Caco-2 (cell line): ENCODE results near the gene UNC5B. TPM values are rescaled to one million over a fixed set of nuclear protein-coding genes. Genes with fewer than 3 reads are reported as not detected.

Experiments used
- BruUV-seq: library from RNA; stranded (reverse); fragments of 400-500 nt; replicated peaks from 2 replicates; lab custom pipeline; 2021; lab: Mats Ljungman, UMichigan
- CTCF ChIA-PET: fragments of 300-600 bp; sonication (Branson Sonifier 250); formaldehyde crosslinking; loops from one replicate; lab custom pipeline; 2022; ENCODE audit warnings: antibody characterized with exemption; lab: Charles Lee
- POLR2A ChIA-PET: fragments of 300-600 bp; sonication (Branson Sonifier 250); formaldehyde crosslinking; loops from one replicate; lab custom pipeline; 2022; ENCODE audit warnings: antibody characterized with exemption; lab: Charles Lee
- DNase-seq, 2 experiments: peaks; one replicate each; pipeline versions ENCODE4 v3.0.0 to v3.0.0-alpha.2; 2020 to 2022
- H3K27me3 ChIP-seq: replicated peaks from 2 replicates; pipeline ENCODE4 v1.6.0; 2011; ENCODE audit warnings: low read length; ENCODE audit not compliant: control insufficient read depth, insufficient read depth
- H3K36me3 ChIP-seq: 2 replicates; pipeline ENCODE4 v1.5.1; 2011; ENCODE audit warnings: low read length; ENCODE audit not compliant: control insufficient read depth, insufficient read depth
- H3K4me1 ChIP-seq: fragments of 250-450 bp; sonication (Bioruptor Pico); 2 replicates; pipeline ENCODE4 v1.5.1; 2020; ENCODE audit warnings: mild to moderate bottlenecking
- H3K4me3 ChIP-seq: 2 replicates; pipeline ENCODE4 v1.5.1; 2011; ENCODE audit warnings: low read depth, mild to moderate bottlenecking, control low read depth, low read length
- H3K9me3 ChIP-seq: fragments of 250-450 bp; sonication (Bioruptor Pico); 2 replicates; pipeline ENCODE4 v1.5.1; 2020; ENCODE audit warnings: mild to moderate bottlenecking, moderate library complexity
- H3K27ac Mint-ChIP-seq: one replicate; pipeline ENCODE4 v1.8.0; 2022; ENCODE audit warnings: mixed read lengths; ENCODE audit not compliant: unreplicated experiment
- H3K27me3 Mint-ChIP-seq: one replicate; pipeline ENCODE4 v1.8.0; 2022; ENCODE audit warnings: mixed read lengths; ENCODE audit not compliant: insufficient read depth, unreplicated experiment
- H3K36me3 Mint-ChIP-seq: one replicate; pipeline ENCODE4 v1.8.0; 2022; ENCODE audit warnings: mild to moderate bottlenecking, mixed read lengths; ENCODE audit not compliant: insufficient read depth, unreplicated experiment
- H3K4me1 Mint-ChIP-seq: one replicate; pipeline ENCODE4 v1.8.0; 2022; ENCODE audit warnings: low read depth, mixed read lengths; ENCODE audit not compliant: unreplicated experiment
- H3K4me3 Mint-ChIP-seq: one replicate; pipeline ENCODE4 v1.8.0; 2022; ENCODE audit warnings: mild to moderate bottlenecking, moderate library complexity, mixed read lengths; ENCODE audit not compliant: unreplicated experiment
- H3K9me3 Mint-ChIP-seq: one replicate; pipeline ENCODE4 v1.8.0; 2022; ENCODE audit warnings: mixed read lengths; ENCODE audit not compliant: unreplicated experiment
- CTCF ChIP-seq, 2 experiments: fragments of 200-600 bp in 1 of 2; IDR thresholded peaks; 1 replicate in 1 of 2; 2 replicates in 1 of 2; pipeline versions ENCODE4 v1.5.1 to v1.8.0; 2011 to 2022; ENCODE audit warnings: antibody characterized with exemption in 1 of 2, control low read depth in 1 of 2, inconsistent platforms in 1 of 2, low read depth in 1 of 2, low read length in 1 of 2, mild to moderate bottlenecking in 1 of 2, moderate library complexity in 1 of 2; ENCODE audit not compliant: insufficient read depth in 1 of 2, severe bottlenecking in 1 of 2, unreplicated experiment in 1 of 2
- intact Hi-C: fragments of 100-400 bp; cut with micrococcal nuclease; formaldehyde crosslinking; loops from one replicate; pipeline ENCODE4 v1.10.0; 2022; ENCODE audit not compliant: unreplicated experiment
- total RNA-seq: library from RNA; stranded (reverse); gene quantifications from 2 replicates; pipeline ENCODE4 v1.2.3, GENCODE V29; 2022

The UNC5B gene
- total RNA-seq, 1 experiment from 2014 or later: 22.4 TPM

GRCh38 chr10:71284544-71285179 is 72.3 kb downstream of the UNC5B start:
- Mint-ChIP-seq H3K9me3 (no peaks in the 10 kb centered on the region), H3K36me3 (no peaks in the 10 kb centered on the region), H3K27ac (no peak overlapping the region), H3K27me3 (no peaks in the 10 kb centered on the region), H3K4me1 (no peaks in the 10 kb centered on the region), H3K4me3 (no peak overlapping the region)
- intact Hi-C loops: loop anchor here (1.0 kb wide), 4 partner anchors 14 to 381 kb away; no protein-coding TSS in a partner anchor
- ChIA-PET POLR2A (no interaction called here), CTCF (interaction anchor here (0.7 to 1.8 kb wide), 12 partner anchors 9 to 388 kb away, joined by 3 to 19 read pairs (median 4); partner anchors contain the start of gene UNC5B)
- Histone ChIP-seq H3K36me3 (no peaks in the 10 kb centered on the region), H3K4me3 (no peak overlapping the region), H3K9me3 (no peaks in the 10 kb centered on the region), H3K4me1 (peaks cover 7% of the 10 kb centered on the region), H3K27me3 (no peaks in the 10 kb centered on the region)
- TF ChIP-seq CTCF (IDR thresholded peaks at IDR 0.05; ENCODE audit: insufficient read depth in 1 of 2, low read depth in 1 of 2, low read length in 1 of 2, severe bottlenecking in 1 of 2, unreplicated experiment in 1 of 2): no peak
- no peak for DNase-seq
- no TSS peak for BruUV-seq

GRCh38 chr10:71285180-71285545 is 72.8 kb downstream of the UNC5B start:
- Mint-ChIP-seq H3K9me3 (no peaks in the 10 kb centered on the region), H3K4me3 (no peak overlapping the region), H3K4me1 (peaks cover 3% of the 10 kb centered on the region), H3K27me3 (no peaks in the 10 kb centered on the region), H3K27ac (no peak overlapping the region), H3K36me3 (no peaks in the 10 kb centered on the region)
- TF ChIP-seq CTCF (IDR thresholded peaks at IDR 0.05; ENCODE audit: insufficient read depth in 1 of 2, low read depth in 1 of 2, low read length in 1 of 2, severe bottlenecking in 1 of 2, unreplicated experiment in 1 of 2): peak; percentile 97
- no TSS peak for BruUV-seq
- peak; percentile 74 to 80 for DNase-seq
- Histone ChIP-seq H3K4me3 (no peak overlapping the region), H3K9me3 (no peaks in the 10 kb centered on the region), H3K36me3 (no peaks in the 10 kb centered on the region), H3K27me3 (no peaks in the 10 kb centered on the region), H3K4me1 (peaks cover 12% of the 10 kb centered on the region)
- intact Hi-C loops: loop anchor here (1.0 kb wide), 4 partner anchors 15 to 382 kb away; no protein-coding TSS in a partner anchor
- ChIA-PET POLR2A (no interaction called here), CTCF (interaction anchor here (0.7 to 1.8 kb wide), 10 partner anchors 10 to 382 kb away, joined by 3 to 19 read pairs (median 4); partner anchors contain the start of gene UNC5B)

GRCh38 chr10:71285986-71286385 is 73.6 kb downstream of the UNC5B start:
- H3K27ac Mint-ChIP-seq: no peak overlapping the region
- H3K4me1 Mint-ChIP-seq: peaks cover 7% of the 10 kb centered on the region
- no peak overlapping the region for H3K4me3 Mint-ChIP-seq
- H3K36me3 ChIP-seq: no peaks in the 10 kb centered on the region
- DNase-seq: no peak
- no peaks in the 10 kb centered on the region for H3K27me3 ChIP-seq
- no TSS peak for BruUV-seq
- H3K27me3 Mint-ChIP-seq: no peaks in the 10 kb centered on the region
- no peaks in the 10 kb centered on the region for H3K9me3 ChIP-seq
- ChIA-PET POLR2A (no interaction called here), CTCF (interaction anchor here (1.2 to 1.4 kb wide), 2 partner anchors 22 to 77 kb away, joined by 3 to 4 read pairs; no protein-coding TSS in a partner anchor)
- intact Hi-C loops: loop anchor here (1.0 kb wide), 4 partner anchors 16 to 383 kb away; no protein-coding TSS in a partner anchor
- H3K9me3 Mint-ChIP-seq: no peaks in the 10 kb centered on the region
- H3K36me3 Mint-ChIP-seq: no peaks in the 10 kb centered on the region
- TF ChIP-seq CTCF (IDR thresholded peaks at IDR 0.05; ENCODE audit: insufficient read depth in 1 of 2, low read depth in 1 of 2, low read length in 1 of 2, severe bottlenecking in 1 of 2, unreplicated experiment in 1 of 2): no peak
- peaks cover 21% of the 10 kb centered on the region for H3K4me1 ChIP-seq
- H3K4me3 ChIP-seq: no peak overlapping the region
